HG02678 (cell line): Measurements from ENCODE around the gene ENOSF1.

Experiments
- ATAC-seq: cut with Tn5 transposase; IDR thresholded peaks from one replicate; pipeline ENCODE4 v1.9.1; 2021; ENCODE audit warnings: mild to moderate bottlenecking, moderate library complexity; ENCODE audit not compliant: unreplicated experiment

The ENOSF1 gene

GRCh38 chr18:676069-676468, 36.4 kb downstream of the ENOSF1 start:
- ATAC-seq, result no peak

DNA sequence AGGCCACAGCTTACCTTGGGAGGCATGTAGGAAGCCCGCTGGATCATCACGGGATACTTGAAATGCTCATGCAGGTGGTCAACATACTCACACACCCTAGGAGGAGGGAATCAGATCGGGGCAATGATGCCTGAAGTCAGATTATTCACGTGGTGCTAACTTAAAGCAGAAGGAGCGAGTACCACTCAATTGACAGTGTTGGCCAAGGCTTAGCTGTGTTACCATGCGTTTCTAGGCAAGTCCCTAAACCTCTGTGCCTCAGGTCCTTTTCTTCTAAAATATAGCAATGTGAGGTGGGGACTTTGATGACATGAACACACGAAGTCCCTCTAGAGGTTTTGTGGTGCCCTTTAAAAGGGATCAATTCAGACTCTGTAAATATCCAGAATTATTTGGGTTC, 37.1 kb downstream of the ENOSF1 start:
- no peak for ATAC-seq

DNA sequence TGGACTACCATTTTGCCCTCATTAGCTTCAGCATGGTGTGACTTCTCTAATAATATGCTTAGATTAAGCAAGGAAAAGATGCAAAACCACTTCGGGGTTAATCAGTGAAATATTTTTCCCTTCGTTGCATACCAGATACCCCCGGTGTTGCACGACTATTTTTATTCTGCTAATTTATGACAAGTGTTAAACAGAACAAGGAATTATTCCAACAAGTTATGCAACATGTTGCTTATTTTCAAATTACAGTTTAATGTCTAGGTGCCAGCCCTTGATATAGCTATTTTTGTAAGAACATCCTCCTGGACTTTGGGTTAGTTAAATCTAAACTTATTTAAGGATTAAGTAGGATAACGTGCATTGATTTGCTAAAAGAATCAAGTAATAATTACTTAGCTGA, 38.7 kb downstream of the ENOSF1 start:
- ATAC-seq, result no peak

- ATAC-seq, result no peak
Observed at GRCh38 chr18:673317-673716, 39.1 kb downstream of the ENOSF1 start.

DNA sequence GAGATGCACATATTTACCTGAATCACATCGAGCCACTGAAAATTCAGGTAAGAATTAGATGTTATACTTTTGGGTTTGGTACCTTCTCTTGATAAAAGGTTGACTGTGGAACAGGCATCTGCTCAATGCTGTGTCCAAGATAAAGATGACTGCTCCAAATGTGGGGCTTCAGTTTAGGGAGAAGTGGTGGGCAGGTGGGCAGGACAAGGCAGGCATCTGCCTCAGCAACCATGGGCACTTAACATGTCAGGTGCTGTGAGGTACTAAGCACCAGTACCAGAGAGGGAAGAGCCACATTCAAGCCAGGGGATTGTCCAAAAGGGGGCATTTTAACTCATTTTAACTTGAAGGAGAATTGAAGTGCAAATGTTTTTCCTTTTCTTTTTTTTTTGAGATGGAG, 41.0 kb downstream of the ENOSF1 start:
- ATAC-seq, result no peak

GRCh38 chr18:670522-670921, 41.9 kb downstream of the ENOSF1 start:
- ATAC-seq, result no peak

- ATAC-seq, result no peak
Observed at GRCh38 chr18:669077-669476, 43.4 kb downstream of the ENOSF1 start.

- ATAC-seq, result no peak
Observed at GRCh38 chr18:668260-668659, 44.2 kb downstream of the ENOSF1 start.

DNA sequence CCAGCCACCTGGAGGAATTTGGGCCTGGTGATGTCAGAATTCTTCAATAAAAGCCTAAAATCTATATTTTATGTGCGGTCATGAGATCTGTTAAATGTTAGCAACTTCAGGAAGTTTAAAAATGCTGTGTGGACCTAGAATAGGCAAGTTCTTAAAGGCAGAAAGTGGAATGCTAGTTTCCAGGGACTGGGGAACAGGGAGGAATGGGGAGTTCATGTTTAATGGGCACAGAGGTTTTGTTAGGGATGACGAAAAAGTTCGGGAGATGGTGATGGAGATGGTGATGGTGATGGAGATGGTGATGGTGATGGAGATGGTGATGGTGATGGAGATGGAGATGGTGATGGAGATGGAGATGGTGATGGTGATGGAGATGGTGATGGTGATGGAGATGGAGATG, 45.8 kb downstream of the ENOSF1 start:
- ATAC-seq, result no peak

DNA sequence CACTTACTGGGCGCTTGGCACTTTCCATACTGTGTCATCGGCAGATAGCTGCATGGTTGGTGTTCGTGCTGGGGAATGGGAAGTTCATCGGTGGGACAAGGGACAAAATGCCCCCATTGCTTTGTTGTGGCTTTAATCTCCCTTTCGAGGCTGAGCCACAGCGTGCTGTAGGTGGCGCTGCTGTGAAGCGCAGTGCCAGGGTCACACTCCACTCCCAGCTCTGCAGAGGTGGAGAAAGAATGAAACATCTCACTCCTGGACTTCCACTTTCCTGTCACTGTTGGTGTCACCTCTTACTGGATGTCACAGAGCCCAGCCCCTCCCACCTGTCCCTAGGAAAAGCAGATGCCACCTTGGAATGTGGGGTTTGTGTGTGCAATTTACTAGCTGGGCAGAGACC, 46.3 kb downstream of the ENOSF1 start:
- no peak for ATAC-seq

GRCh38 chr18:662197-662596, 50.2 kb downstream of the ENOSF1 start:
- ATAC-seq, result no peak

GRCh38 chr18:659597-659996, 52.8 kb downstream of the ENOSF1 start:
- ATAC-seq, result no peak

DNA sequence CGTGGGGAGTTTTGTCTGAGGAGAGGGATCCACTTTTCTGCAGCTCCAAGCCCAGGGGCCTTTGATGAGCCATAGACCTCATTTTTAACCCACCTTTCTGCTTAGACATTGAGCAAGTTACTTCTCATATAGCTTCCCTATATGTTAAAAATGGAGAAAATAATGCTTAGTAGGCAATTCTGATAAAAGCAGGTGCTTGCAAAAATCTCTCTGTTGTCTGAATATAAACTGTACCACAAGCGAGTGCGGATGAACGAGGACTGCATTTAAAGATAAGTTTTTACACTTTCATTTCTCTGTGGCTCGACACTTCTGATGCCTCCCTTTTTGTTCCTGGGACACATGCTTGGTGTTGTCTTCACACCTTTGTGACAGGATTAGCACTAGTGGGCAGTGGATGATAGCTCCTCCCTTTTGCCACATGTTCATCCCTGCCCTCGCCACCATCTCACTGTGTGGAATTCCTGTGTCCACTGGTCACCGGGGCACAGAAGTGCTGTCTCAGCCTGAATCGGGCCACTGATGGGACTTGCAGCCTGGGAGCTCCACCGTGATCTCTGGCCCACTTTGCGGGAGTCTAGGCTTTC, 53.4 kb downstream of the ENOSF1 start:
- ATAC-seq, result no peak

GRCh38 chr18:658001-658946, 54.2 kb downstream of the ENOSF1 start:
- ATAC-seq, result peak; percentile 51

GRCh38 chr18:657311-658000, 55.0 kb downstream of the ENOSF1 start, which contains the start of gene TYMS:
TYMS (plus strand) TSS chr18:657653; CDS start chr18:657743, 90 bp downstream.
- peak; percentile 54 for ATAC-seq

DNA sequence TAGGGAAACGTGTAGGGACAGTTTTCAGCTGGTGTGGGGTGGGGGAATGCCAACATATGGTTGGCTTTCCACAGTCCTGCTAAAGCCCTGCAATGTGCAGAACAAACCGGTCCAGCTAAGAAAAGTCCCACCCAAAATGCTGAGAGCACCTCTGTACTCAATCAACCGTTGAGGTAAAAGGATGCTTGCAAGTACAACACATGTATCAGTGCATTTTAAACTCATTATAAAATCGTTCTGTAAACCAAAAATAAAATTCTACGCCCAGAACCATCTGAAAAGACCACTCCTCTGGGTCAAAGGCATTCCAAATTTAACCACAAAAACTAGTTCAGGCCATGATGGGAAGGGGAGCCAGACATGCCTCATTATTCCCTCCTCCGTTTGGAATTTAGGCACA, 57.0 kb downstream of the ENOSF1 start:
- ATAC-seq, result no peak

GRCh38 chr18:654601-655000, 57.8 kb downstream of the ENOSF1 start:
- ATAC-seq, result no peak

GRCh38 chr18:653512-653911, 58.9 kb downstream of the ENOSF1 start:
- no peak for ATAC-seq

- ATAC-seq, result no peak
Observed at GRCh38 chr18:652131-652530, 60.3 kb downstream of the ENOSF1 start.

DNA sequence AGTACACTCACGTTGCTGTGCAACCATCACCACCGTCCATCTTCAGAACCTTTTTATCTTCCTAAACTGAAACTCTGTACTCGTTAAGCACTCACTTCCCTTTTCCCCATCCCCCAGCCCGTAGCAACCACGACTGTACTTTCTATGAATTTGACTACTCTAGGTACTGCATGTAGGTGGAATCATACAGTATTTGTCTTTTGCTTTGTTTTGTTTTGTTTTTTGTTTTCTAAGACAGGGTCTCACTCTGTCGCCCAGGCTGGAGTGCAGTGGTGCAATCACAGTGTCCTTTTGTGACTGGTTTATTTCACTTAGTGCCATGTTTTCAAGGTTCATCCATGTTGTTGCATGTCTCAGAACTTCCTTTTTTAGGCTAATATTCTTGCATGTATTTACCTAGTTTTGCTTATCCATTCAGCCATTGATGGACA, 62.0 kb downstream of the ENOSF1 start:
- peak; percentile 94 for ATAC-seq

DNA sequence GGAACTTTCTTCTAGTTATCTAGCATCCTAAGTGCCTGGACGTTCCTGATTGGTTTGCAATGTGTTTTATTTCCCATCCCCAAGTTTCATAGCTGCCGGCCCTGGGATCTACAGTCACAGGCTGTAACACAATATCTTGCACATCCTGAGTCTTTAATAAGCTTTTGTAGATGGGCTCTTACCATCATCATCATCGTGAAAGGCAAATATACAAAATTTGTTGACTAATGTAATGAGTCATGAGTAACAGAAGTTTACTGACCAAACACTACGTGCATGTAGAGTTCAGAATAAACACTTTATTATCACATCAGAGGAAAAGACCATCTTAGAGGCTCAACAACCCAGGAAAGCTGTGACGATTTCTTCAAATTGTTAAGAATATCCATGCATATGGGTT, 63.1 kb downstream of the ENOSF1 start:
- no peak for ATAC-seq

DNA sequence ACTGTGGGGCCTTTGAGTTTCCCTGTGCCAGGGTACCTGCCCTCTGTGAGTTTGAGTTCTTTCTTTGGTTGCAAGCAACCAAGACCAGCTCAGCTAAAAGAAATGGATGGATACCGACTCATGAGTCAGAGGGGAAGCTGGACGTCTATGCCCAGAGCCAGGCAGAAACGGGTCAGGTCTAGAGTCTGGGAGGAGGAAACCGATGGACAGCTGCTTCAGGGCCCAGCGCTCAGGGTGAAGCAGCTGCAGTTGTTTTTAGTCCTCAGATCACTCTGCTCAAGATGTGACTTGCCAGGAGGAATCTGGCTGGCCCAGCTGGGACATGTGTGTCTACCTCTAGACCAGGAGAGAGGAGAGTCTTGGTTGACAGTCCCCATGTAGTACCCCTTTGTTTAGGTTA, 65.1 kb downstream of the ENOSF1 start:
- ATAC-seq, result no peak
